ENCODE results near the gene APBB1IP. TPM values are rescaled to one million over a fixed set of nuclear protein-coding genes. Genes with fewer than 3 reads are reported as not detected.

Gene APBB1IP
- total and polyA plus RNA-seq, 2 donors (not counting 3 experiments of a cell fraction or from before 2014, with no cell fraction given) = not detected

- intact Hi-C loops (cut with micrococcal nuclease) = no loop called here
- no peak overlapping the region for H2AFZ ChIP-seq (ENCODE audit: low read depth, low read length)
- TF ChIP-seq CTCF (IDR thresholded peaks at IDR 0.05; ENCODE audit: extremely low read depth in 1 of 2, insufficient read depth in 1 of 2, low read depth in 1 of 2, low read length in 2 of 2) (no peak), MAX (IDR thresholded peaks at IDR 0.05; ENCODE audit: insufficient read depth, insufficient read length) (no peak), FOS (IDR thresholded peaks at IDR 0.05; ENCODE audit: borderline replicate concordance, insufficient read depth, low read length) (no peak), POLR2AphosphoS5 (IDR thresholded peaks at IDR 0.05; ENCODE audit: insufficient read depth, low read depth, low read length) (no peak)
- peaks cover 5% of the 10 kb centered on the region for H3K9me3 ChIP-seq (replicated peaks; ENCODE audit: control insufficient read depth, insufficient read depth, low read length)
- H3K27ac ChIP-seq (ENCODE audit: insufficient read depth, low read depth, low read length) = no peak overlapping the region
- no peaks in the 10 kb centered on the region for H3K4me1 ChIP-seq (ENCODE audit: control insufficient read depth, extremely low read depth, insufficient read depth, low read length)
- no peak overlapping the region for H3K4me3 ChIP-seq (replicated peaks in 1 of 3; ENCODE audit: insufficient read depth in 1 of 3, low read depth in 1 of 3, low read length in 3 of 3)
- H4K20me1 ChIP-seq (replicated peaks; ENCODE audit: control insufficient read depth, extremely low read depth, insufficient read depth, low read length) = no peaks in the 10 kb centered on the region
- H3K4me2 ChIP-seq (ENCODE audit: insufficient read depth, low read length) = no peak overlapping the region
- FAIRE-seq = no peak
- no peak overlapping the region for H3K9ac ChIP-seq (replicated peaks; ENCODE audit: extremely low read depth, insufficient read depth, low read length)
- ChIA-PET POLR2A (no interaction called here), CTCF (no interaction called here)
- H3K9me1 ChIP-seq (replicated peaks; ENCODE audit: control insufficient read depth, extremely low read depth, insufficient read depth, low read length) = no peaks in the 10 kb centered on the region
- no peaks in the 10 kb centered on the region for H3K36me3 ChIP-seq (ENCODE audit: control insufficient read depth in 2 of 2, extremely low read depth in 1 of 2, insufficient read depth in 2 of 2, low read length in 2 of 2)
- dilution Hi-C loops (cut with MboI; ENCODE audit: extremely low pct_ligation_motif_present, low sequenced_read_pairs) = no loop called here
- no peaks in the 10 kb centered on the region for H3K79me2 ChIP-seq (ENCODE audit: control insufficient read depth, insufficient read depth, low read length)
- no peak for DNase-seq (ENCODE audit: low read depth, low spot score)
- BruUV-seq (replicated peaks) = no TSS peak
- H3K27me3 ChIP-seq (ENCODE audit: control insufficient read depth in 2 of 2, insufficient read depth in 2 of 2, low read length in 2 of 2) = no peaks in the 10 kb centered on the region
These were observed 45.4 kb downstream of the APBB1IP start for GRCh38 chr10:26483554-26483953.
